Measurements from ENCODE around the gene ASB3.

The ASB3 gene

GRCh38 chr2:53708988-53709387 lies 77.8 kb downstream of the ASB3 start:
- Histone ChIP-seq H3K4me1 (ENCODE audit: low read depth, poor library complexity, severe bottlenecking) (no peaks in the 10 kb centered on the region), H3K27me3 (ENCODE audit: insufficient read depth, low read depth) (no peaks in the 10 kb centered on the region), H3K27ac (no peak overlapping the region)

GRCh38 chr2:53701221-53701620 lies 85.5 kb downstream of the ASB3 start:
- no peak overlapping the region for H2AFZ ChIP-seq (ENCODE audit: low read depth)
- no peaks in the 10 kb centered on the region for H3K4me1 ChIP-seq (ENCODE audit: low read depth, poor library complexity, severe bottlenecking)
- no peak overlapping the region for H3K4me3 ChIP-seq (IDR thresholded peaks at IDR 0.05; ENCODE audit: insufficient read depth, low read depth, low read length)
- H3K36me3 ChIP-seq (ENCODE audit: insufficient read depth), result no peaks in the 10 kb centered on the region
- no peaks in the 10 kb centered on the region for H3K27me3 ChIP-seq (ENCODE audit: insufficient read depth, low read depth)
- no peaks in the 10 kb centered on the region for H4K20me1 ChIP-seq (ENCODE audit: insufficient read depth)
- TF ChIP-seq CTCF (conservative IDR thresholded peaks at IDR 0.05; ENCODE audit: low read depth, low read length), result no peak
- H3K4me2 ChIP-seq, result no peak overlapping the region
- H3K79me2 ChIP-seq (ENCODE audit: insufficient read depth, low read depth), result no peaks in the 10 kb centered on the region
- no peak overlapping the region for H3K27ac ChIP-seq
- H3K9ac ChIP-seq, result no peak overlapping the region

More at GRCh38 chr2:53708988-53709387, 77.8 kb downstream of the ASB3 start:
- no peak overlapping the region for H2AFZ ChIP-seq (ENCODE audit: low read depth)
- H3K9ac ChIP-seq, result no peak overlapping the region
- H3K4me2 ChIP-seq, result no peak overlapping the region
- no peaks in the 10 kb centered on the region for H4K20me1 ChIP-seq (ENCODE audit: insufficient read depth)
- H3K36me3 ChIP-seq (ENCODE audit: insufficient read depth), result no peaks in the 10 kb centered on the region
- no peak overlapping the region for H3K4me3 ChIP-seq (IDR thresholded peaks at IDR 0.05; ENCODE audit: insufficient read depth, low read depth, low read length)
- H3K79me2 ChIP-seq (ENCODE audit: insufficient read depth, low read depth), result no peaks in the 10 kb centered on the region
- no peak for TF ChIP-seq CTCF (conservative IDR thresholded peaks at IDR 0.05; ENCODE audit: low read depth, low read length)

- TF ChIP-seq CTCF (conservative IDR thresholded peaks at IDR 0.05; ENCODE audit: low read depth, low read length), result no peak
Observed at GRCh38 chr2:53697686-53698085, 89.1 kb downstream of the ASB3 start.

GRCh38 chr2:53697092-53697491 lies 89.7 kb downstream of the ASB3 start:
- no peak overlapping the region for H3K9ac ChIP-seq
- no peak for TF ChIP-seq CTCF (conservative IDR thresholded peaks at IDR 0.05; ENCODE audit: low read depth, low read length)
- no peaks in the 10 kb centered on the region for H3K4me1 ChIP-seq (ENCODE audit: low read depth, poor library complexity, severe bottlenecking)
- no peak overlapping the region for H3K4me2 ChIP-seq
- H3K27me3 ChIP-seq (ENCODE audit: insufficient read depth, low read depth), result no peaks in the 10 kb centered on the region
- H2AFZ ChIP-seq (ENCODE audit: low read depth), result no peak overlapping the region
- no peak overlapping the region for H3K4me3 ChIP-seq (IDR thresholded peaks at IDR 0.05; ENCODE audit: insufficient read depth, low read depth, low read length)
- no peaks in the 10 kb centered on the region for H3K36me3 ChIP-seq (ENCODE audit: insufficient read depth)
- no peaks in the 10 kb centered on the region for H4K20me1 ChIP-seq (ENCODE audit: insufficient read depth)
- H3K27ac ChIP-seq, result no peak overlapping the region
- H3K79me2 ChIP-seq (ENCODE audit: insufficient read depth, low read depth), result no peaks in the 10 kb centered on the region

More at GRCh38 chr2:53697686-53698085, 89.1 kb downstream of the ASB3 start:
- Histone ChIP-seq H2AFZ (ENCODE audit: low read depth) (no peak overlapping the region), H3K27ac (no peak overlapping the region), H3K36me3 (ENCODE audit: insufficient read depth) (no peaks in the 10 kb centered on the region), H3K79me2 (ENCODE audit: insufficient read depth, low read depth) (no peaks in the 10 kb centered on the region), H3K4me2 (no peak overlapping the region), H4K20me1 (ENCODE audit: insufficient read depth) (no peaks in the 10 kb centered on the region), H3K9ac (no peak overlapping the region), H3K4me1 (ENCODE audit: low read depth, poor library complexity, severe bottlenecking) (no peaks in the 10 kb centered on the region), H3K27me3 (ENCODE audit: insufficient read depth, low read depth) (no peaks in the 10 kb centered on the region), H3K4me3 (IDR thresholded peaks at IDR 0.05; ENCODE audit: insufficient read depth, low read depth, low read length) (no peak overlapping the region)
